Retina (tissue), 1 donor: ENCODE measurements around the gene CHTF18.
A peak's percentile ranks its signal among the peaks of the same experiment; 100 is the strongest.
"Not testable (repeated sequence)": the region's sequence is repeated elsewhere in the genome, so short reads cannot be mapped to it uniquely, and the experiment has no call there.

Experiments used
- DNase-seq: peaks from one replicate; pipeline ENCODE4 v3.0.0-alpha.2; 2016

The CHTF18 gene

GRCh38 chr16:832652-833336 lies 44.4 kb downstream of the CHTF18 start:
- DNase-seq: no peak

GRCh38 chr16:833411-833810 lies 45.0 kb downstream of the CHTF18 start:
- no peak for DNase-seq

GRCh38 chr16:835373-835772 lies 47.0 kb downstream of the CHTF18 start:
- no peak for DNase-seq

- no peak for DNase-seq
Measured at GRCh38 chr16:836221-836620, 47.8 kb downstream of the CHTF18 start.

- not testable (repeated sequence) for DNase-seq
Measured at GRCh38 chr16:836822-837221, 48.4 kb downstream of the CHTF18 start.

GRCh38 chr16:838741-839140 lies 50.3 kb downstream of the CHTF18 start:
- DNase-seq: no peak

GRCh38 chr16:839643-840408 lies 51.4 kb downstream of the CHTF18 start:
- DNase-seq: peak; percentile 13

GRCh38 chr16:840561-841454 lies 52.4 kb downstream of the CHTF18 start:
- no peak for DNase-seq

- peak; percentile 9 for DNase-seq
Measured at GRCh38 chr16:841455-842060, 53.1 kb downstream of the CHTF18 start.

GRCh38 chr16:842061-842476 lies 53.6 kb downstream of the CHTF18 start:
- peak; percentile 59 for DNase-seq

GRCh38 chr16:842711-843560 lies 54.5 kb downstream of the CHTF18 start:
- peak; percentile 44 for DNase-seq

GRCh38 chr16:843771-844170 lies 55.4 kb downstream of the CHTF18 start:
- no peak for DNase-seq

GRCh38 chr16:844638-845350 lies 56.4 kb downstream of the CHTF18 start:
- DNase-seq: no peak

GRCh38 chr16:845351-845745 lies 56.9 kb downstream of the CHTF18 start:
- no peak for DNase-seq

- no peak for DNase-seq
Measured at GRCh38 chr16:847151-847550, 58.7 kb downstream of the CHTF18 start.
